Eye (tissue), 1 donor: ENCODE data around the gene VARS2.
A peak's percentile ranks its signal among the peaks of the same experiment; 100 is the strongest.
"Not testable (repeated sequence)": the region's sequence is repeated elsewhere in the genome, so short reads cannot be mapped to it uniquely, and the experiment has no call there.

ENCODE experiments used
- DNase-seq: peaks from one replicate; pipeline ENCODE4 v3.0.0-alpha.2; 2015

Gene VARS2

GRCh38 chr6:30900863-30901417 is 13.1 kb upstream of the VARS2 start:
- no peak for DNase-seq

- no peak for DNase-seq
These were observed 12.6 kb upstream of the VARS2 start for GRCh38 chr6:30901436-30901835.

GRCh38 chr6:30902196-30902595 is 11.8 kb upstream of the VARS2 start:
- not testable (repeated sequence) for DNase-seq

GRCh38 chr6:30902709-30903108 is 11.3 kb upstream of the VARS2 start:
- DNase-seq, result no peak

GRCh38 chr6:30903236-30903635 is 10.8 kb upstream of the VARS2 start:
- no peak for DNase-seq

GRCh38 chr6:30907290-30907757 is 6.7 kb upstream of the VARS2 start:
- not testable (repeated sequence) for DNase-seq

GRCh38 chr6:30907758-30908591 is 6.1 kb upstream of the VARS2 start, which contains the start of gene GTF2H4:
Gene GTF2H4, plus strand, starts transcription at chr6:30908207.
- DNase-seq, result peak; percentile 99

- DNase-seq, result no peak
These were observed 5.3 kb upstream of the VARS2 start for GRCh38 chr6:30908700-30909099.

- DNase-seq, result not testable (repeated sequence)
These were observed 3.6 kb upstream of the VARS2 start for GRCh38 chr6:30910473-30910872.

- DNase-seq, result no peak
These were observed 1.1 kb upstream of the VARS2 start for GRCh38 chr6:30912746-30913520.

- DNase-seq, result no peak
These were observed 340 bp upstream of the VARS2 start for GRCh38 chr6:30913721-30914075.

- DNase-seq, result peak; percentile 9
These were observed 984 bp downstream of the VARS2 start for GRCh38 chr6:30914854-30915590.

GRCh38 chr6:30915591-30915946 is 1.5 kb downstream of the VARS2 start:
- peak; percentile 86 for DNase-seq

GRCh38 chr6:30917041-30917440 is 3.0 kb downstream of the VARS2 start:
- DNase-seq, result no peak

GRCh38 chr6:30917487-30917886 is 3.4 kb downstream of the VARS2 start:
- no peak for DNase-seq

GRCh38 chr6:30918670-30919069 is 4.6 kb downstream of the VARS2 start:
- no peak for DNase-seq

- no peak for DNase-seq
These were observed 8.4 kb downstream of the VARS2 start for GRCh38 chr6:30922447-30922852.

- DNase-seq, result not testable (repeated sequence)
These were observed 10.1 kb downstream of the VARS2 start for GRCh38 chr6:30924040-30924627.

GRCh38 chr6:30926644-30927043 is 12.6 kb downstream of the VARS2 start:
- DNase-seq, result no peak

GRCh38 chr6:30927080-30927479 is 13.0 kb downstream of the VARS2 start:
- DNase-seq, result not testable (repeated sequence)

- peak; percentile 21 for DNase-seq
These were observed 14.6 kb downstream of the VARS2 start for GRCh38 chr6:30928677-30929076.

- no peak for DNase-seq
These were observed 16.5 kb downstream of the VARS2 start for GRCh38 chr6:30930506-30930905.

- no peak for DNase-seq
These were observed 17.2 kb downstream of the VARS2 start for GRCh38 chr6:30931272-30931671.
